Measurements from ENCODE around the gene FAM81A. TPM values are rescaled to one million over a fixed set of nuclear protein-coding genes. Genes with fewer than 3 reads are reported as not detected.

The FAM81A gene
- total and polyA plus RNA-seq, 9 of the 15 experiments (the other 6 are each of a cell fraction or from before 2014, with no cell fraction given), result not detected

DNA sequence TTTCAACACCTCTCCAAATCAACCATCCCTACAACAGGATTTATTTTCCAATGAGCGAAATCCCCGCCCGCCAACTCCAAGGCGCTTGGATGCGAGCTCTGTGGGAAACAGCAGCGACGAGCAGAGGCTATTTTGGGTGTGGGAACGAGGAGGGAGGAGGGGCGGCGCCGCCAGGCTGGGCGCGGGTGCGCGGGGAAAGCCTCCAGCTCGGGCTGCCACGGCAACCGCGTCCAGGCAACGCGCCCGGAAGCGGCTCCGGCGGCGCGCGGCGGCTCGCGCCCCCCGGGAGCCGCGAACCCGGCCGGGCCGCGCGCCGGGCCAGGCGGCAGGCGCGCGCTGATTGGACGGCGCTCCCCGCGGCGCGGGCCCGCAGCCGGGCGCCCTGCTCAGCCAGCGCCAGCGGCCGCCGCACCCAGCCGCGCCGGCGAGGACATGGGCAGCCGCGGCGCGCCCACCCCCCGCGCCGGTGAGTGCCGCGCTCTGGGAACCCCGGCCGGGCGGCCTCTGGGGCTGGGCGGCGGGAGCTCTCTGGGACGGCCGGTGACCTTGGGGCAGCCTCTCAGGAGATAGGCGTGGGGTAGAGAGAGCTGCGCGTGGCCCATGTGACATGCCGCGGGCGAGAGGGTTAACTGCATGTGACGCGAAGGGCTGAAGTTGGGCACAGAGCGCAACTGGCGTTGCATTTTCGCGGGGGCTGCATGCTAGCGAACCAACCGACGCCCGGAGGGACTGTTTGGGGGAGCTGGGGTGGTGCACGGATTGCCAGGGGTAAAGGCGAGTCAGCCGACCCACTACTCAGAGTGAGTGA lies at the start of gene FAM81A (continued):
- TF ChIP-seq ZNF444 (CRISPR knock-in tag; IDR thresholded peaks at IDR 0.05) (no peak), RNF219 (CRISPR knock-in tag; IDR thresholded peaks at IDR 0.05) (no peak), DMBX1 (CRISPR knock-in tag; IDR thresholded peaks at IDR 0.05; ENCODE audit: borderline replicate concordance) (no peak), CLOCK (CRISPR knock-in tag; IDR thresholded peaks at IDR 0.05; ENCODE audit: borderline replicate concordance) (no peak), PURB (CRISPR knock-in tag; IDR thresholded peaks at IDR 0.05; ENCODE audit: low read depth) (no peak), POLR2A (conservative IDR thresholded peaks at IDR 0.05) (no peak), ZBTB49 (CRISPR knock-in tag; IDR thresholded peaks at IDR 0.05; ENCODE audit: borderline replicate concordance) (no peak), ZNF395 (CRISPR knock-in tag; IDR thresholded peaks at IDR 0.05) (no peak), GTF2E2 (tag; IDR thresholded peaks at IDR 0.05) (no peak)

Measured in K562 (cell line).